GM19023 (cell line): ENCODE results near the gene PLAC9.
"Not testable (repeated sequence)": the region's sequence is repeated elsewhere in the genome, so short reads cannot be mapped to it uniquely, and the experiment has no call there.

Experiments
- ATAC-seq: cut with Tn5 transposase; IDR thresholded peaks from one replicate; pipeline ENCODE4 v1.9.1; 2021; ENCODE audit warnings: mild to moderate bottlenecking, moderate library complexity; ENCODE audit not compliant: unreplicated experiment

PLAC9 gene

DNA sequence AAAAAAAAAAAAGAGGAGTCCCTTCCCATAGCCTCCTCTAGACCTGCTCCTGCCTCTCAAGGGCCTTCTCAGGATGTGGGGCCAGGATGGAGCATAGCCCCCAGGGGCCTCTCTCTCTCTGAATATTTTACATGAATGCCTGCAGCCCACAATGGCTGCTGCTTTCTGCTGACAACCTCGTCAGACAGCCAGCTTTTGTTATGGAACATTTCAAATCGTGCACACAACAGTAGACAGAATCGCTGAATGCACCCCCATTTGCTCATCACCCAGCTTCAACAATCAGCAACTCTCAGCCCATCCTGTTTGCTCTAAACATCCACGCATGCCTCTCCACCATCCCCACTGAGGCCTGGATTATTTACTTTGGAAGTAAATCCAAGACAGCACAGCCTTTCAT is 5.4 kb downstream of the PLAC9 start:
- ATAC-seq, result no peak

DNA sequence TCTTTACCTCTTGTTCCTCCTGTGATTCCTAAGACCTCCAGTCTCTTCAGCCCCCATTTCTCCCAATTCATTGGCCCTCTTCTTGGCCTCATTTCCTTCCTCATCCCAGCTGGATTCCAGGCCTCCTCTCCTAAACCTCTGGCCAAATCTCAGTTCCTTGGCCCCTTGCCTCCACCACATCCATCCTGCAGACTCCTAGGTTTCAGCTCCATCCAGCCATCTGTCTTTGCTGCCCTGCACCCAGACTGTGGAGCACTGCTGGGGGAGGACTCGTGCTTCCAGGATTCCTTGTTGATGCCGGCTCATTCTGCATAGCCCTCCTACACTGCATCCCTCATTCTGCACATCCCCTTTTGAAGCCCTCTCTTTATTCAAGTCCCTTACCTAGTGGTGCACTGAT is 6.7 kb downstream of the PLAC9 start:
- no peak for ATAC-seq

DNA sequence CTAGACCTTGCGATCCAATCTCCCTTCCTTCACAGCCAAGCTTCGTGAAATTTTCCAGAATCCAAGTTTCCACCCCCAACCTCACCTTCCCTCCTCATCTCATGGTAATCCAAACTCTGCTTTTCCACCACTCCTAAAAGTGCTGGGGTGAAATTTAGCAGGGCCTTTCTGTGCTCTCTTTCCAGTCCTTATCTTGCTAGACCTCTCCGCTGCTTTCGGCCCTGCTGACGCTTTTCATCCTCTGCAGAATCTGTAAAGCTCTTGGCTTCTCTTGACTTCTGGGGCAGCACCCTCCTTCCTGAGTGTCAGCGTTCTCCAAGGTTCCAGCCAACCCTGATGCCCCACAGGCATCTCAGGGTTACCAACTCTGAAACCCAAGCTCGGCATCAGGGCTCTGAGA is 7.7 kb downstream of the PLAC9 start:
- ATAC-seq, result no peak

DNA sequence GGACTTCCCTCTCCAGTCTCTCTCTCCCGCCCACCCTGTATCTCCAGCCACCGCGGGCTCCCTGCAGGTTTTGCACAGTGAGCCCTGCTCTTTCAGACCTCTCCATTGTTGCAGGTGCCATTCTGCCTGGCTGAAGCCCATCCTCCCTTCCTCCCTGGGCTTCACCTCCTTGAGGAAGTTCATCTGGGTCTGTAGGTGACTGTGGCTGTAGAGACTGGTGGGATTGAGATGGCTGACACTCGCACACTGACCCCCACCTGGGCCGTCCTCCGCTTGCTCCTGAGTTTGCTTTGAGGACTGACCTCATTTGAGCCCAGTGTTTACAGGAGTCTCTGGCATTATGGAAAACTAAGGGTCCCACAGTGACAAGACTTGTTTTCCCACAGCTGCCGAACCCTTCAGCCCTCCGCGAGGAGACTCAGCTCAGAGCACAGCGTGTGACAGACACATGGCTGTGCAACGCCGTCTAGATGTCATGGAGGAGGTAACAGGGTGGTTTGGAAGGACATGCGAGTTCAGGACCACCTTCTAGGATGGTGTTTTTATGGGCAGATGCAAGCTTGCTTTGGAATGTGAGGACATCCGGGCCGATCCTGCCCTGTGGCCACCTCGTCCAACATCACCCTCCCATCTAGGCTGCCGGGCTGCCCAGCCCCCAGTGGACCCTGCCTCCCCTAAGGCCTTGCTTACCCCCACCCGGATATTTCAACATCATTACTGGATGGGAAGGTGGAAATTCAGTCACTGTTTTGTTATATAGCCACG is 9.3 kb downstream of the PLAC9 start:
- ATAC-seq, result no peak

DNA sequence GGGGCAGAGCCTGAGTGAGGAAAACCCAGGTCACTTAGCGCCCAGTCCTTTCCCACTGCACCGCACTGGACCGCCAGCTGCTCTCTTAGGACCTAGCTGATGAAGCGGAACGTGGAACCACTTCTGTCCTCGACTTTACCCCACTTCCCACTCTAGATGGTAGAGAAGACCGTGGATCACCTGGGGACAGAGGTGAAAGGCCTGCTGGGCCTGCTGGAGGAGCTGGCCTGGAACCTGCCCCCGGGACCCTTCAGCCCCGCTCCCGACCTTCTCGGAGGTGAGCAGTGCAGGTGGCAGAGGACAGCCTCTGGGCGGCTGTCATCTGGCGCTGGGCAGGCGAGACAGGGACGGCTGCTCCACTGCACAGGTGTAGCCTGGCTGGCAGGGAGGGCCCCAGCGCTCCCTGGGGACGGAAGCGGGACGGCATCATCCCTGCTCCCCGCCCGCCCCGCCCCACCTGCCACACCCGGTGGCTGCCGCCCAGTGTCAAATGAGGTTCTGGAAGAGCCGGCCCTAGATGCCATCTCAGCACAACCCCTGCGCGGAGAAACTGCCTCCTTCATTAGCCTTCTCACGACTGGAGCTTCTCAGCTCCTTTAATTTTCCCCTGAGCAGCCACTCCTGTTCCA is 11.7 kb downstream of the PLAC9 start:
- peak; percentile 58 for ATAC-seq

DNA sequence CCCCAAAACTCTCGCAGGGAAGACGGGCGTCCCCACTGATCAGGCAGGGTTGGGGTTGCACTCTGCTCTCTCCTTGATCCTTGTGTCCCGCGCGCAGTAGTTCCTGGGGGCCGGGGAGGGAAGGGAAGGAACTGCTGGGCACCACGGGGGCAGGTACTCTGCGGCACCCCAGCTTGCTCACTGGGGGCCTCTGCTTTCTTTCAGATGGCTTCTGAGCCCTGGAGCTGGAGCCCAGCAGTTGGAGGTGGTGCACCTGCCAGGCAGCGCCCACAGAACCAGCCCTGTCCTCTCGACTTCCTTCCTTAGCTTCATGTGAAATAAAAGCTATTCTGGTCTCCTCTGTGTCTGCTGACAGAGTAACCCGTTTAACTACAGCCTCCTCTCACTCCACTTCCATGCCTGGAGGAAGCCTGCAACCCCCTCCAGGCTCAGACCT is 12.2 kb downstream of the PLAC9 start:
- peak; percentile 39 for ATAC-seq

DNA sequence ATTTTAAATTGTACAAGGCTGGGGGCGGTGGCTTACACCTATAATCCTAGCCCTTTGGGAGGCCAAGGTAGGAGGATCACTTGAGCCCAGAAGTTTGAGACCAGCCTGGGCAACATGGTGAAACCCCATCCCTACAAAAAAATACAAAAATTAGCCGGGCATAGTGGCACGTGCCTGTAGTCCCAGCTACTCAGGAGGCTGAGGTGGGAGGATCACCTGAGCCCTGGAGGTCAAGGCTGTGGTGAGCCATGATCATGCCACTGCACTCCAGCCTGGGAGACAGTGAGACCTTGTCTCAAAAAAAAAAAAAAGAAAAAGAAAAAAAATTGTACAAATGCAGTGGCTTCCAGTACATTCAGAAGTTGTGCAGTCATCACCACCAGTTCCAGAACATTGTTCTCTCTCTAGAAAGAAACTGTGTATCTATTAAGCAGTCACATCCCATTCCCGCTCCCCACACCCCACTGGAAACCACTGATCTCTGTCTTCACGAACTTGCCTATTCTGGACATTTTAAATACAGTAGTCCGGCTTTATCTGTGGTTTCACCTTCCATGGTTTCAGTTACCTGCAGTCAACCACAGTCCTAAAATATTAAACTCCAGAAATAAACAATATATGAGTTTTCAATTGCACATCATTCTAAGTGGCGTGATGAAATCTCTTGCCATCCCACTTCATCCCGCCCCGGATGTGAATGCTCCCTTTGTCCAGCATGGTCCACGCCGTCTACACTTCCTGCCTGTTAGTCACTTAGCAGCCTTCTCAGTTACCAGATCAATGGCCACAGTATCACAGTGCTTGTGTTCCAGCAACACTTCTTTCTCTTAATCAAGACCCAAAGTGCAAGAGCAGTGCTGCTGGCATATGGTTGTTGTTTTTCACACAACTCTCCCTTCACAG is 13.1 kb downstream of the PLAC9 start:
- not testable (repeated sequence) for ATAC-seq

DNA sequence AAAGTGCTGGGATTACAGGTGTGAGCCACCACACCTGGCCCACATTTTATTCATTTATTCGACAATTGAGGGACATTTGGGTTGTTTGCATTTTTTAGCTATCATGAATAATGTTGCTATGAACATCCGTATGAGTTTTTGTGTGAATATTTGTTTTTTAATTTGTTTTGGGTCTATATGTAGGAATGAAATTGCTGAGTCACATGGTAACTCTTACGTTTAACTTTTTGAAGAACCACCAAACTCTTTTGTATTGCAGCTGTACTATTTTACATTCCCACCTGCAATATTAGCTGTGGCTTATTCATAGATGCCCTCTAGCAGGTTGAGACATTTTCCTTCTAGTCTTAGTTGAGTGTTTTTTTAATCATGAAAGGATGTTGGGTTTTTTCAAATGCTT is 14.4 kb downstream of the PLAC9 start:
- ATAC-seq, result no peak

DNA sequence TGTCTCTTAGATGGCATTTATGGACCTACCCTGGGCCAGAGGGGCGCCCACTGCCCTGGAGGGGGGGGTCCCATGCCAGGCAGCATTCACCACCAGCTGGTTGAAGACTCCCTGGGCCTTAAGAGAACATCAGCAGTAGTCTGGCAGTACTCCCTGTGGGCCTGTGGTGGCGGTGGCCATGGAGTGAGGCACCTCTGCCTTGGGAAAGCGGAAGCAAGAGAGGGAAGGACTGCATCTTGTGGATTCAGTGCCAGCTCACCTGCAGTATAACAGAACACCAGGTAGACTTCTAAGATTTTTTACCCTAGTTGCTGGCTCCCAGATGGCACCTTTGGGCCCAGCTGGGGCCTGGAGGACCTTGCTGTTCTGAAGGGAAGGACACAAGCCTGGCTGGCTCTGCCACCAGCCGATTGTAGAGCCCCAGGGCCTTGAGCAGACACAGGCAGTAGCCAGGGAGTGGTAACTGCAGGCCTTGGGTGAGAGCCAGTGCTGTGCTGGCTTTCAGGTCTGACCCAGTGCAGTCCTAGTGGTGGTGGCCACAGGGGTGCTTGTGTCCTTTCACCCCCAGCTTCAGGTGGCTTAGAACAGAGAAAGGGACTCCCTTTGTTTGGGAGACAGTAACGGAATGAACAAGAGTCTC is 15.8 kb downstream of the PLAC9 start:
- no peak for ATAC-seq

DNA sequence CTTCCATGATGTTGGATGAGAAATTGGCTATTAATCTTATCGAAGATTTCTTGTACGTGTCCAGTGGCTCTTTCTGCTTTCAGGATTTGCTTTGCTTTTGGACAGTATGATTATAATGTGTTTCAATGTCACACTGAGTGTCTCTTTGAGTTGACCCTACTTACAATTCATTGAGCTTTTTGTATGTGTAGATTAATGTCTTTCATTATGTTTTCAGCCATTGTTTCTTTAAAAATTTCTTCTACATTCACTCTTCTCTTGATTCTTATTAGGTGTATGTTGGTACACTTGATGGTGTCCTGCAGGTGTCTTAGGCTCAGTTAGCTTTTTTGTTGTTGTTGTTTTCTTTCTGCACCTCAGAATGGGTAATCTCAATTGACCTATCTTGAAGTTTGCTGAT is 16.6 kb downstream of the PLAC9 start:
- no peak for ATAC-seq

DNA sequence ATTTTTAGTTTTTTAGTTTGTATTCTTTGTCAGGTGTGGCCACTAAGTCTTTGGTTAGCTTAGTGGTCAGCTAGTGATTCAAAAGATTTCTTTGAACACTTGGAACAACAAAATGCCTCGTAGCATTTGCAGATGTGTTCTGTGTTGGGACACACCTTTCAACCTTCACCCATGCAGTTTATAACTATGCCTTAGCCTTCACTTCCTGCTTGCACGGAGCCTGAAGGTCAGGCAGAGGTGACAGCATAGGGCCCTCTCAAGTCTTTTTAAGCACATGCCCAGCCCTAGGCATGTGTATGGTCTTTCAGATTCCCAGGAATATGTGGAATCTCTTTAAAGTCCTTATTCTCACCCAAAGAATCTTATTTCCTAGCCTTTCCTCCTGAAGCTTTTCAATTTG is 17.6 kb downstream of the PLAC9 start:
- no peak for ATAC-seq

DNA sequence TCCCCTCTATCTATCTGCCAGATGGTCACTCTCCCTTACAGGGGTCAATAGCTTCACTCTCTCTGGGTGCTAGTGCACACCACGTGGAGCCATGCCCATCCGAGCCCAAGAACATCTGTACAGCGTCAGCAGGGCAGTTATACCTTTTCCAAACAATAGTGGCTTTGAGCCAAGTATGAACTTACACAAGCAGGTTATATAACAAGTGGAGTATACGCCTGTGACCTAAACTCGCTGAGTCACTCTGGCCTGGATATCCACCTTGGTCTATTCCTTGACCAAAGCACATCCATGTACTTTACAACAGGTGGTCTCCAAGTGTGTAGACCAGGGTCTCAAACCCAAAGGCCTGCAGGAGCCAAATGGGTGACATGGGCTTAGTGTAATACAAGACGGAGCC is 20.3 kb downstream of the PLAC9 start:
- no peak for ATAC-seq

DNA sequence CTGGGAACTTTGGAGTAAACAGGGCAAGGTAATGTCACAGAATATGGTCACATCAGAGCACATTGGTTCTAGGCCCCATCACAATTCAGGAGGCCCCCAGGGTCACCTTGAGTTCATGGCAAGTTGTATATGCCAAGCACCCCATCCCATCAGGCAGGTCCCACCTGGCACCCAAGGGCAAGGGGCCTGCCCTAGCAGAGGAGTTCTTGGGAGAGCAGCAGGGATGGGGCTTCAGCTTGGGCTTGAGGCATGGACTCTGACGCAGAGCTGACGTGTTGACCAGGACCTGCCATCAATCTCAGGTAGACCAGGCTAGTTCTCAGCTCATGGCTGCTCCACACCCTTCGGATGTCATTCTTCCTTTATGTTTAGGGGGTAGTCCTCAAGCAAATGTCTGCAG is 20.9 kb downstream of the PLAC9 start:
- ATAC-seq, result no peak

DNA sequence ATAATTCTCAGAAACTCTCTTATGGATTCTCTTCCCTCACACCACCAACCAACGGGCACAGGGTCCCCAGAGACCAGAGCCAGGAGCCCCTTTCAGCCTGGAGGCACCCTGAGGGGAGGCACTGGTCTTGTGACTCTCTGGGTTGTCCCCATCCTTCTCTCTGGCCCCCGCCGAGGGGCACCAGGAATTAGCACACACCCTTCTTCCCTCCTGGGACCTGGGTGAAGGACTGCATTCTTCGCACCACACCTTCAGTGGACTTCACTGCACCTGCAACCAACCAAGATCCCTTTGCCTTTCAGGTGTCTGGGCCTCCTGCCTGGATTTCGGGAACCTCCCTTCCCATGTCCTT is 22.1 kb downstream of the PLAC9 start:
- no peak for ATAC-seq

DNA sequence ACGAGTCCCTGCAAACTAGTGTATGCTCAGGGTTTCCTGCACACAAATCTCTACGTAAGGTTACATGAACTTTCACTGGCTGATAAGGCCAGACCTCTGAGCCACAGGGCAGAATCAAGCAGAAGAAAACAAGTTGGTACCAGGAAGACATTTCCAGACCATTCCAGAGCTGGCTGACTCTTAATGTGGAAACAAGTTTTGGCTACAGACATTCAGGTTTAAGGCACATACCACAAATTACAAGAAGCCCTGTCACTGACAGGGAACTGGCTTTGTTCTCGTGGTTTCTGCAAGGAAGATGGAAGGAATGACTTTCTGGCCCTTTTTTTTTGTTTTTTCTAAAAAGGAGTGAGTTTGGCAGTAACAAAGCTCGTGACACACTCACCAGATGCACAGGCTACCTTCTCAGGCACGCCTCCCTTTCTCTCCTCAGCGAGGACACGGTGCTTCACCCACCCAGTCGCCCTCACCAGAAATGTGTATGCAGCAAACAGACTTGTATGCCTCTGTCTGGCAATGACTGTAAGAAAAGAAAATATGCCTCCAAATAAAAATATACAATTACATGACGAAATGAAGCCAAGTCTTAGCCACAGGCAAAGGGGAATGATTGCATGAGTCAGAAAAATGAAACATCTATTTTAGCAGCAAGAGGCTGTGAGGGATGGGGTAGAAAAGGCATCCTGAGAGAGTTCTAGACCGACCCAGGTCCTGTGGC is 22.6 kb downstream of the PLAC9 start:
- ATAC-seq, result no peak

DNA sequence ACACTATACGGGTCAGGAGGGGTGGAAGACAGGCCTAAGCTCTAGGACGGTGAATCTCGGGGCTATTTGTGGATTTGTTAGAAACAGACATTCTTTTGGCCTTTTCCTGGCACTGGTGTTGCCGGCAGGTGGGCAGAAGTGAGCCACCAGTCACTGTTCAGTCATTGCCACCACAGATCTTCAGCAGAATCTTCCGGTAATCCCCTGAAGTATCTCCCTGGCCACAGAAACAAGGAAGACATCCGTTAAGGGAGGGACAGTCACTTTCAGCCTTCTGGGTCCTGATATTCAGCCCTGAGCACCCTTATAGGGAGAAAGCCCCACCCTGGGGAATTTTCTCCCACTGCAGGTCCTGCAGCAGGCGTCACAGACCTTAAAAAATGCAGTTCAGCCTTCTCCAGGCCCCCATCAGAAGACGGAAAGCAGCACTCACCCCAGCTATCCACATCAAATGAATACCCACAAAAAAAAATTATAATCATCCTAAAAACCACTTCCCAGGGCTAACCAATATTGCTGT is 23.2 kb downstream of the PLAC9 start:
- ATAC-seq, result no peak

DNA sequence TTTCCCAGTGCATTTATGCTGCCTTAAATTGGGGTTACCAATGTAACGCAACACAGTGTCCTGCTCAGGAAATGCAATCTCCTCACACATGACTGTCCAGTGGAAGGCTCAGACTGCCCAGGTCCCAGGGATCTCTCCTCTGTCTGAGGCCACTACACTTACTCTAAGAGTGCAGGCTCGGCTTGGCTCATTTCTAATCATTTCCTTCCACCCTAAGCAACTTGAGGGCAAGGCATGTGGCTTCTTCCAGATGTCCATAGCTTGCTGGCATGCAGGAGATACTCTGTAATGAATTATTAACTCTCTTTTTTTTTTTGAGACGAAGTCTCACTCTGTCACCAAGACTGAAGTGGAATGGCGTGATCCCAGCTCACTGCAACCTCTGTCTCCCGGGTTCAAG is 23.7 kb downstream of the PLAC9 start:
- ATAC-seq, result no peak

DNA sequence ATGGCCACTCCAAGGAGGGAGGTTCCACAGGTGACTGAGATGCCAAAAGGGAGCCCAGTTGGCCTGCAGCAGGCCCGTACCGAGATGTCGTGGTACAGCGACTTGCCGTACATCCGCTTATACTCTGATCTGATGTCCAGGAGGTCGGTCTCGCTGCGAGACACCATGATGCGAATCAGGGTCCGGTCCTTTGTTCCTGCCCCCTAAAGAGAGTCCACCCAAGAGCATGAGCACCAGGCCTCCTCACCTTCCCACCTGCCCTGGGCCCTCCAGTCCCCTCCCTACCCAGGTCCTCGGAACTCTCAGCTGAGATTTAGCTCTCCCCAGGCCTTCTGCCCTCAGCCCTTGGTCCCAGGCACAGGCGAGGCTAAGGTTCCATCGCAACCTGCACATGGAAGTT is 25.0 kb downstream of the PLAC9 start:
- no peak for ATAC-seq

DNA sequence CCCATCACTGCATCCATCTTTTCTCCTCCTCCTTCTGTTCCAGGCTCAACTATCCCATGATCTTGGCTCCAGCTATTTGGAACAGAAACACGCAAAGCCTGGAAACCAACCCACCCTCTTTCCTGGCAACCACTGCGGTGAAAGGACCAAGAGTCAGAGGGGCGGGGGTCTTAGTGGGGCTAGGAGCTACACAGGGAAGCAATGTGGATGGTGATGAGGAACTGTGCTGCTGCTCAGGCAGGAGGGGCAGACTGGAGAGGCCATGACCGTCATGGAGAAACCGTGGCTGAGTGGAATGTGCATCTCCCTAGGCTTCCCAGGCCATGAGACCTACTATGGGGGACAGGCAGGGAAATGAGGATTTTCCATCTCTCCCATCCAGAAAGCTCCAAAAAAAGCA is 25.6 kb downstream of the PLAC9 start:
- ATAC-seq, result no peak

DNA sequence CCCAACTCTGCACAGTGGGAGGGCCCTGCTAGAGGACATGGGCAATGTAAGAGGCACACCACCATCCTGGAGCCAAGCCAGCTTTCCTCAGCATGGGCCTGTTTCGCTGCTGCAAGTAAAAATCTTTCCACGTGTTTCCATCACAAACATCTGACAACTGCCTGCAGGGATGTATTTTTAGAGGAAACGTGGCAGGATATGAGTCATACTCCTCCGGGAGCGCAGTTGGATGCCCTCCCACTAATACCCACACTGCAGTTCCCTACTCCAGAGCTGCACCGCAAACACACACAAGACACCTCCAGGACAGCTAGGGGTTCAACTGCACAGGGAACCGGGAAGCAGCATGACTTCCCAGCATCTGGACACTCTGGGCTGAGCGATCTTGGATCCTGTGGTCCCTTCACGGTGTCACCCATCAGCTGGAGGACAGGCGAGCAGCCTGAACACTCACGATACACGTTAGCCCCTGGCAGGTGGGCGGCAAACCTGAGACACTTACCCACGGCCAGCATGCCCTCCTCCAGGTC is 26.1 kb downstream of the PLAC9 start:
- no peak for ATAC-seq
